ENCODE results near the gene PTPRN2.

DNA sequence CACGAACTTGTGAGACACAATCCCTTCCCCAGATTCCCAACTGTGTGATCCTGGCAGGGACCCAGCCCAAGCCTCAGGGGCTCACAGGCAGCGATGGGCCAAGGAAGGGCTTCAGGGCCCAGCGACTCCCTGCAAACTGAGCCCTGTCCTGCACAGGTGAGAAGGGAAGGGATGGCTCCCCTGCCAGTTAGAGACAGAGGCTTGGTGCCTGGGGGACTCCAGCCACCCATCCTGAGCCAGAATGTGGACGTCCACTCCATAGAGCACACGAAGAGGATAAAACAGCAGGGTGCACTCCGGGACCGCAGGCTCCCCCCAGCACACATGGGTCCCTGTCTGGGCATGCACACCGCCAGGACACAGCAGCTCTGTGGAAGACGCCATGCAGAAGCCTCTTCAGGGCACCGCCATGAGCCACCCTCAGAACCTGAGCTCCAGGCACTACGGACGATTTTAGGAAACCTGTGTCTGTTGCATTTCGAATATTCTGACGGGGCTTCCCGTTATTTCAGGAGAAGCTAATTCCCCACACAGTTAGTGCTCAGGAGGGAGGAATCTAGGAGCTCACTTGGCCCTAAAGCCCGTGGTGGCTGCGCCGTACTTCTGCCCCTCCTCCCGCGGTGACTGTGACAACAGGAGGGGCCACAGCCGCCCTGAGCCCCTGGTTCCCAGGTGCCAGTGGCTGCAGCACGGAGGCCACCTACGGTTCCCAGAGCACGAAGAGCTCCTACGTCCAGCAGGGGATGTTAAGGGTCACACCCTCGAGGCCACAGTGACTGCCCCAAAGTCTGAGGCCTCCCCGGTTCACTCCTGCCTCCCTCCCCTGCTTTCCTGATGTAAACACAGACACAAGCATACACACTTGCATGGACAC, 326.0 kb downstream of the PTPRN2 start:
- TF ChIP-seq, protein P1, sequence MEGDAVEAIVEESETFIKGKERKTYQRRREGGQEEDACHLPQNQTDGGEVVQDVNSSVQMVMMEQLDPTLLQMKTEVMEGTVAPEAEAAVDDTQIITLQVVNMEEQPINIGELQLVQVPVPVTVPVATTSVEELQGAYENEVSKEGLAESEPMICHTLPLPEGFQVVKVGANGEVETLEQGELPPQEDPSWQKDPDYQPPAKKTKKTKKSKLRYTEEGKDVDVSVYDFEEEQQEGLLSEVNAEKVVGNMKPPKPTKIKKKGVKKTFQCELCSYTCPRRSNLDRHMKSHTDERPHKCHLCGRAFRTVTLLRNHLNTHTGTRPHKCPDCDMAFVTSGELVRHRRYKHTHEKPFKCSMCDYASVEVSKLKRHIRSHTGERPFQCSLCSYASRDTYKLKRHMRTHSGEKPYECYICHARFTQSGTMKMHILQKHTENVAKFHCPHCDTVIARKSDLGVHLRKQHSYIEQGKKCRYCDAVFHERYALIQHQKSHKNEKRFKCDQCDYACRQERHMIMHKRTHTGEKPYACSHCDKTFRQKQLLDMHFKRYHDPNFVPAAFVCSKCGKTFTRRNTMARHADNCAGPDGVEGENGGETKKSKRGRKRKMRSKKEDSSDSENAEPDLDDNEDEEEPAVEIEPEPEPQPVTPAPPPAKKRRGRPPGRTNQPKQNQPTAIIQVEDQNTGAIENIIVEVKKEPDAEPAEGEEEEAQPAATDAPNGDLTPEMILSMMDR (IDR thresholded peaks at IDR 0.05), result no peak
- TF ChIP-seq POLR2AphosphoS5 (IDR thresholded peaks at IDR 0.05; ENCODE audit: low read depth, low read length) (no peak), SIN3A (IDR thresholded peaks at IDR 0.05; ENCODE audit: borderline replicate concordance, insufficient read depth, low read depth, low read length) (no peak), TCF7L2 (IDR thresholded peaks at IDR 0.05; ENCODE audit: low read depth, low read length) (no peak)
- TF ChIP-seq, protein P2, sequence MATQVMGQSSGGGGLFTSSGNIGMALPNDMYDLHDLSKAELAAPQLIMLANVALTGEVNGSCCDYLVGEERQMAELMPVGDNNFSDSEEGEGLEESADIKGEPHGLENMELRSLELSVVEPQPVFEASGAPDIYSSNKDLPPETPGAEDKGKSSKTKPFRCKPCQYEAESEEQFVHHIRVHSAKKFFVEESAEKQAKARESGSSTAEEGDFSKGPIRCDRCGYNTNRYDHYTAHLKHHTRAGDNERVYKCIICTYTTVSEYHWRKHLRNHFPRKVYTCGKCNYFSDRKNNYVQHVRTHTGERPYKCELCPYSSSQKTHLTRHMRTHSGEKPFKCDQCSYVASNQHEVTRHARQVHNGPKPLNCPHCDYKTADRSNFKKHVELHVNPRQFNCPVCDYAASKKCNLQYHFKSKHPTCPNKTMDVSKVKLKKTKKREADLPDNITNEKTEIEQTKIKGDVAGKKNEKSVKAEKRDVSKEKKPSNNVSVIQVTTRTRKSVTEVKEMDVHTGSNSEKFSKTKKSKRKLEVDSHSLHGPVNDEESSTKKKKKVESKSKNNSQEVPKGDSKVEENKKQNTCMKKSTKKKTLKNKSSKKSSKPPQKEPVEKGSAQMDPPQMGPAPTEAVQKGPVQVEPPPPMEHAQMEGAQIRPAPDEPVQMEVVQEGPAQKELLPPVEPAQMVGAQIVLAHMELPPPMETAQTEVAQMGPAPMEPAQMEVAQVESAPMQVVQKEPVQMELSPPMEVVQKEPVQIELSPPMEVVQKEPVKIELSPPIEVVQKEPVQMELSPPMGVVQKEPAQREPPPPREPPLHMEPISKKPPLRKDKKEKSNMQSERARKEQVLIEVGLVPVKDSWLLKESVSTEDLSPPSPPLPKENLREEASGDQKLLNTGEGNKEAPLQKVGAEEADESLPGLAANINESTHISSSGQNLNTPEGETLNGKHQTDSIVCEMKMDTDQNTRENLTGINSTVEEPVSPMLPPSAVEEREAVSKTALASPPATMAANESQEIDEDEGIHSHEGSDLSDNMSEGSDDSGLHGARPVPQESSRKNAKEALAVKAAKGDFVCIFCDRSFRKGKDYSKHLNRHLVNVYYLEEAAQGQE (IDR thresholded peaks at IDR 0.05; ENCODE audit: insufficient read depth in 1 of 2, low read depth in 2 of 2, low read length in 1 of 2), result no peak
